MM.1S (cell line): ENCODE results near the gene LAMC3.

Experiments used
- DNase-seq: peaks from one replicate; pipeline ENCODE4 v3.0.0-alpha.2; 2015
- H2AFZ ChIP-seq: fragments of 300-600 bp; sonication (generic); 2 replicates; pipeline ENCODE4 v1.6.0; 2016; ENCODE audit warnings: antibody characterized with exemption, low read length
- H3F3A ChIP-seq: fragments of 300-600 bp; sonication (generic); 2 replicates; pipeline ENCODE4 v1.6.1; 2016; ENCODE audit warnings: mild to moderate bottlenecking, antibody characterized with exemption, low read length, moderate library complexity, mixed read lengths; ENCODE audit not compliant: insufficient read depth
- H3K27ac ChIP-seq: fragments of 300-600 bp; sonication (generic); 2 replicates; pipeline ENCODE4 v1.5.1; 2016; ENCODE audit warnings: mild to moderate bottlenecking, low read length
- H3K27me3 ChIP-seq: fragments of 300-600 bp; sonication (generic); replicated peaks from 2 replicates; pipeline ENCODE4 v1.6.0; 2016; ENCODE audit warnings: low read length; ENCODE audit not compliant: insufficient read depth
- H3K36me3 ChIP-seq: fragments of 300-600 bp; sonication (generic); replicated peaks from 2 replicates; pipeline ENCODE4 v1.6.1; 2016; ENCODE audit warnings: mild to moderate bottlenecking, low read length, mixed read lengths; ENCODE audit not compliant: insufficient read depth
- H3K4me1 ChIP-seq: fragments of 300-600 bp; sonication (generic); 2 replicates; pipeline ENCODE4 v1.6.1; 2016; ENCODE audit warnings: low read length, mixed read lengths
- H3K4me2 ChIP-seq: fragments of 300-600 bp; sonication (generic); 2 replicates; pipeline ENCODE4 v1.6.0; 2016; ENCODE audit warnings: low read depth, low read length
- H3K4me3 ChIP-seq: fragments of 300-600 bp; sonication (generic); 2 replicates; pipeline ENCODE4 v1.5.1; 2016; ENCODE audit warnings: low read length, mixed read lengths
- H3K79me2 ChIP-seq: fragments of 300-600 bp; sonication (generic); 2 replicates; pipeline ENCODE4 v1.6.1; 2016; ENCODE audit warnings: mixed run types, low read length, mixed read lengths
- H3K9ac ChIP-seq: fragments of 300-600 bp; sonication (generic); 2 replicates; pipeline ENCODE4 v1.6.1; 2016; ENCODE audit warnings: low read length, mixed read lengths
- H3K9me2 ChIP-seq: fragments of 300-600 bp; sonication (generic); replicated peaks from 2 replicates; pipeline ENCODE4 v1.6.1; 2016; ENCODE audit warnings: mild to moderate bottlenecking, low read length, mixed read lengths; ENCODE audit not compliant: insufficient read depth
- H3K9me3 ChIP-seq: fragments of 300-600 bp; sonication (generic); replicated peaks from 2 replicates; pipeline ENCODE4 v1.6.1; 2016; ENCODE audit warnings: mild to moderate bottlenecking, low read length, mixed read lengths; ENCODE audit not compliant: insufficient read depth
- H4K20me1 ChIP-seq: fragments of 300-600 bp; sonication (generic); 2 replicates; pipeline ENCODE4 v1.6.1; 2016; ENCODE audit warnings: mild to moderate bottlenecking, low read length, moderate library complexity, mixed read lengths; ENCODE audit not compliant: insufficient read depth
- EZH2 ChIP-seq: fragments of 300-600 bp; sonication (generic); optimal IDR thresholded peaks from 2 replicates; pipeline ENCODE3; 2017; ENCODE audit warnings: low read depth, mild to moderate bottlenecking, antibody characterized with exemption, low read length, mixed read lengths
- EZH2phosphoT487 ChIP-seq: fragments of 300-600 bp; sonication (generic); IDR thresholded peaks from 2 replicates; pipeline ENCODE4 v1.6.1; 2018; ENCODE audit warnings: antibody characterized with exemption, low read length
- TF ChIP-seq, protein P1 (sequence below): fragments of 300-600 bp; sonication (generic); IDR thresholded peaks from 2 replicates; pipeline ENCODE4 v1.5.1; 2016; ENCODE audit warnings: antibody characterized with exemption, low read length, mixed read lengths

Gene LAMC3

DNA sequence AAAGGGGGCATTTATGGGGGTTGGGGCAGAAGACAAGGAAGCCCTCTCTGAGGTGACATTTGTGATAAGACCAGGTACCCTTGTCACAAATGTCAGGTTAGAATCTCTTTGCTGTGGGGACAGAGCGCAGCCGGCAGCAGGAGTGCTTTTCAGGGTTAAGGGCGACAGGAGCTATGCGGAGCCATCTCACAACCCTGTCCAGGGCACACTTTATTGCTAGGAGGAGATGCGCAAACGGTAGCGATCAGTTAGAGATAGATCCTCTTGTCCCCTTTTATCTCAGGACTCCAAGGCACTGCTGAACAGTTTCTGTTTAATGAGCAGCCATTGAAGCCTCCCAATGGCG, 438 bp upstream of the LAMC3 start:
- Histone ChIP-seq H4K20me1 (no peaks in the 10 kb centered on the region), H3K4me3 (no peak overlapping the region), H3F3A (no peaks in the 10 kb centered on the region), H3K9me2 (no peaks in the 10 kb centered on the region), H3K9ac (no peak overlapping the region), H3K9me3 (no peaks in the 10 kb centered on the region), H3K4me1 (no peaks in the 10 kb centered on the region), H3K36me3 (no peaks in the 10 kb centered on the region), H3K27me3 (peaks cover 97% of the 10 kb centered on the region), H3K27ac (no peak overlapping the region), H2AFZ (no peak overlapping the region), H3K79me2 (no peaks in the 10 kb centered on the region), H3K4me2 (no peak overlapping the region)
- no peak for DNase-seq
- TF ChIP-seq EZH2 (no peak), EZH2phosphoT487 (no peak)
- TF ChIP-seq, protein P1, sequence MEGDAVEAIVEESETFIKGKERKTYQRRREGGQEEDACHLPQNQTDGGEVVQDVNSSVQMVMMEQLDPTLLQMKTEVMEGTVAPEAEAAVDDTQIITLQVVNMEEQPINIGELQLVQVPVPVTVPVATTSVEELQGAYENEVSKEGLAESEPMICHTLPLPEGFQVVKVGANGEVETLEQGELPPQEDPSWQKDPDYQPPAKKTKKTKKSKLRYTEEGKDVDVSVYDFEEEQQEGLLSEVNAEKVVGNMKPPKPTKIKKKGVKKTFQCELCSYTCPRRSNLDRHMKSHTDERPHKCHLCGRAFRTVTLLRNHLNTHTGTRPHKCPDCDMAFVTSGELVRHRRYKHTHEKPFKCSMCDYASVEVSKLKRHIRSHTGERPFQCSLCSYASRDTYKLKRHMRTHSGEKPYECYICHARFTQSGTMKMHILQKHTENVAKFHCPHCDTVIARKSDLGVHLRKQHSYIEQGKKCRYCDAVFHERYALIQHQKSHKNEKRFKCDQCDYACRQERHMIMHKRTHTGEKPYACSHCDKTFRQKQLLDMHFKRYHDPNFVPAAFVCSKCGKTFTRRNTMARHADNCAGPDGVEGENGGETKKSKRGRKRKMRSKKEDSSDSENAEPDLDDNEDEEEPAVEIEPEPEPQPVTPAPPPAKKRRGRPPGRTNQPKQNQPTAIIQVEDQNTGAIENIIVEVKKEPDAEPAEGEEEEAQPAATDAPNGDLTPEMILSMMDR: no peak

DNA sequence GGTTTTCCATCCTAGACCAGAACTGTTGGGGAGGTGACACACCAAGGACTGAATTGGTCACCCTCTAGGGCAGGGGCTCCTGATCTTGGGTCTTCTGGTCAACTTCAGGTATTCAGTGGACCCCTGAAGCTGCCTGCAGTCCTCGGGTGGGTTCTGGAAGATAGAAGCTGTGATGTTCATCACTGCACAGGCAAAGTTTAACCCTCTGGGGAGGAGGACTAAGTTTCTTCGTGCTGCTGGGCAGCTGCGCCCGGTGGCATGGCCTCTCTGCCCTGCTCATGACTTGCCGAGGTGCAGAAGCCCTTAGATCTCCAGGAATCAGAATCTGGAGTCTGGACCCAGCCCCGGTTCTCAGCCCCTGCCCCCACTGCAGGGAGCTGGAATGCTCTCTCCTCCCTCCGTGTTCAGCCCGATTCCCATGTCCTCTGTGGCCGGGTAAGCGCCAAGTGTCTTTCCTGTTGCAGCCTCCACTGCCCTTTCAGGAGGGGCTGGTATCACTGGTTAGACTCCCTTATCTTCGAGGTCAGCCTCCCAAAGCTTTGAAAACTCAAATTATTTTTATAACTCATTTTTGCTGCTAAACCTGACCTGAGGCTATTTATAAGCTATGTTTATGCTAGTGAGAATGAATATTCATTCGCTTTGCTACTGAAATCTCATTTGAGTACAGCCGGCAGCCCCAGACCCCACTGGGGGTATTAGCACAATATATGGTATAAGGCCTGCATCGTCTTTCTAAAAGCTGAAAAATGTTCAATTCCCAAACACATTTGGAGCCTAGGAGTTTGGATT, 1.7 kb downstream of the LAMC3 start:
- Histone ChIP-seq H3K27ac (no peak overlapping the region), H3K4me1 (no peaks in the 10 kb centered on the region), H3K4me3 (no peak overlapping the region), H4K20me1 (no peaks in the 10 kb centered on the region), H2AFZ (no peak overlapping the region), H3K9me2 (no peaks in the 10 kb centered on the region), H3K9ac (no peak overlapping the region), H3K79me2 (no peaks in the 10 kb centered on the region), H3K27me3 (peaks cover 97% of the 10 kb centered on the region), H3K4me2 (no peak overlapping the region), H3K9me3 (no peaks in the 10 kb centered on the region), H3K36me3 (no peaks in the 10 kb centered on the region), H3F3A (no peaks in the 10 kb centered on the region)
- TF ChIP-seq, protein P1: no peak
- no peak for TF ChIP-seq EZH2
- TF ChIP-seq EZH2phosphoT487: no peak
- no peak for DNase-seq

DNA sequence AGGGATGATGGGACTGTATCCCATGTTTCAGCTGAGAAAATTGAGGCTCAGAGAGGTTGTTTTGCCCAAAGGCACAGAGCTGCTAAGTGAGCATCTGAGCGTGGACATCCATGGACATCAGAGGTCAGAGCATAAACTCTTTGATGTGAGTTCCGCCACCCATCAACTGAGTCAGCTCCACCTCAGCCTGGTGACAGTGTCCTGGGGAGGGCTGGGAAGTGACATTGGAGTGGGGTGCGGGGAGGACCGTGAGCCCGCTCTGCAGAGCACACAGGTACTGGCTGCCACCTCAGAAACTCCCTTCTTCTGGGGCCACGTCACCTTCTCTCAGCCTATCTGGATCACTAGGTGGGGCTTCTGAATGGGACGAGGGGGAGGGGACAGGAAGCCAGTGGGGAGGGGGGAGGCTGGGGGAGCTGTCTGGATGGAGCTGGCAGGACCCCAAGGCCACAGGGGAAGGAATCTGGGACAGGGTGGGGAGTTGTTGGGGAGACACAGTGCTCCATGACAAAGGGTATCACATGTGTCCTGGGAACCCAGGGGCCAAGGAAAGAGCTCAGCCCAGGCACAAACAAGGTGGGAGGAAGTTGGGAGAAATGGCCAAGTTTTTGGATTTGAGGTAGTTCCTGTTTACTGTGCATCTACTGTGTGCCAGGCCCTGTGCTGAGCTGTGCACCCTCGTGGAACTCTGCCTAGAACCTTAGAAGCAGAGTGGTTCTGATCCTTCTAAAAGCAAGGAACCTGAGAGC, 2.5 kb downstream of the LAMC3 start:
- no peak overlapping the region for H3K4me3 ChIP-seq
- no peak overlapping the region for H3K27ac ChIP-seq
- no peaks in the 10 kb centered on the region for H4K20me1 ChIP-seq
- no peak overlapping the region for H3K4me2 ChIP-seq
- H3K4me1 ChIP-seq: no peaks in the 10 kb centered on the region
- peaks cover 97% of the 10 kb centered on the region for H3K27me3 ChIP-seq
- no peaks in the 10 kb centered on the region for H3K9me3 ChIP-seq
- no peak for DNase-seq
- no peaks in the 10 kb centered on the region for H3K79me2 ChIP-seq
- H3K9me2 ChIP-seq: no peaks in the 10 kb centered on the region
- H3K9ac ChIP-seq: no peak overlapping the region
- H3K36me3 ChIP-seq: no peaks in the 10 kb centered on the region
- TF ChIP-seq EZH2 (no peak), EZH2phosphoT487 (no peak)
- TF ChIP-seq, protein P1: no peak
- no peaks in the 10 kb centered on the region for H3F3A ChIP-seq
- H2AFZ ChIP-seq: no peak overlapping the region
